ENCODE results near the gene HAUS3.

Gene HAUS3

GRCh38 chr4:2266181-2266580 lies 24.3 kb upstream of the HAUS3 start:
- Histone ChIP-seq H3K4me1 (ENCODE audit: insufficient read depth, insufficient read length) (peaks cover 52% of the 10 kb centered on the region), H3K36me3 (ENCODE audit: insufficient read depth, insufficient read length, low read length) (no peaks in the 10 kb centered on the region), H3K27me3 (ENCODE audit: insufficient read depth, insufficient read length) (peaks cover 14% of the 10 kb centered on the region), H3K9ac (ENCODE audit: insufficient read length, low read depth) (peak overlapping the region; percentile 57), H3K9me3 (ENCODE audit: insufficient read depth, low read length) (no peaks in the 10 kb centered on the region), H3K4me3 (ENCODE audit: insufficient read length, low read depth) (no peak overlapping the region)
- TF ChIP-seq YY1 (IDR thresholded peaks at IDR 0.05; ENCODE audit: insufficient read depth, insufficient read length) (no peak), ZNF274 (IDR thresholded peaks at IDR 0.05; ENCODE audit: low read depth, low read length) (no peak), SUZ12 (IDR thresholded peaks at IDR 0.05; ENCODE audit: extremely low read depth, insufficient read depth, insufficient read length) (no peak)
- no peak for DNase-seq (ENCODE audit: low read depth, low spot score)

- Histone ChIP-seq H3K9me3 (ENCODE audit: insufficient read depth, low read length) (no peaks in the 10 kb centered on the region), H3K9ac (ENCODE audit: insufficient read length, low read depth) (peak overlapping the region; percentile 15), H3K36me3 (ENCODE audit: insufficient read depth, insufficient read length, low read length) (peaks cover 1% of the 10 kb centered on the region), H3K4me1 (ENCODE audit: insufficient read depth, insufficient read length) (peaks cover 52% of the 10 kb centered on the region), H3K4me3 (ENCODE audit: insufficient read length, low read depth) (no peak overlapping the region), H3K27me3 (ENCODE audit: insufficient read depth, insufficient read length) (peaks cover 19% of the 10 kb centered on the region)
- TF ChIP-seq SUZ12 (IDR thresholded peaks at IDR 0.05; ENCODE audit: extremely low read depth, insufficient read depth, insufficient read length): no peak
- no peak for TF ChIP-seq ZNF274 (IDR thresholded peaks at IDR 0.05; ENCODE audit: low read depth, low read length)
- no peak for TF ChIP-seq YY1 (IDR thresholded peaks at IDR 0.05; ENCODE audit: insufficient read depth, insufficient read length)
- no peak for DNase-seq (ENCODE audit: low read depth, low spot score)
Observed at GRCh38 chr4:2265113-2266110, 23.5 kb upstream of the HAUS3 start.

- Histone ChIP-seq H3K27me3 (ENCODE audit: insufficient read depth, insufficient read length) (peaks cover 19% of the 10 kb centered on the region), H3K4me3 (ENCODE audit: insufficient read length, low read depth) (no peak overlapping the region), H3K36me3 (ENCODE audit: insufficient read depth, insufficient read length, low read length) (peaks cover 4% of the 10 kb centered on the region), H3K9me3 (ENCODE audit: insufficient read depth, low read length) (no peaks in the 10 kb centered on the region), H3K4me1 (ENCODE audit: insufficient read depth, insufficient read length) (peaks cover 48% of the 10 kb centered on the region), H3K9ac (ENCODE audit: insufficient read length, low read depth) (peak overlapping the region; percentile 50)
- no peak for DNase-seq (ENCODE audit: low read depth, low spot score)
- TF ChIP-seq ZNF274 (IDR thresholded peaks at IDR 0.05; ENCODE audit: low read depth, low read length) (no peak), YY1 (IDR thresholded peaks at IDR 0.05; ENCODE audit: insufficient read depth, insufficient read length) (no peak), SUZ12 (IDR thresholded peaks at IDR 0.05; ENCODE audit: extremely low read depth, insufficient read depth, insufficient read length) (no peak)
Observed at GRCh38 chr4:2264481-2265041, 22.6 kb upstream of the HAUS3 start.

GRCh38 chr4:2263926-2264321 lies 22.0 kb upstream of the HAUS3 start:
- Histone ChIP-seq H3K9ac (ENCODE audit: insufficient read length, low read depth) (peak overlapping the region; percentile 50), H3K36me3 (ENCODE audit: insufficient read depth, insufficient read length, low read length) (peaks cover 5% of the 10 kb centered on the region), H3K9me3 (ENCODE audit: insufficient read depth, low read length) (no peaks in the 10 kb centered on the region), H3K27me3 (ENCODE audit: insufficient read depth, insufficient read length) (peaks cover 19% of the 10 kb centered on the region), H3K4me3 (ENCODE audit: insufficient read length, low read depth) (no peak overlapping the region), H3K4me1 (ENCODE audit: insufficient read depth, insufficient read length) (peaks cover 43% of the 10 kb centered on the region)
- no peak for DNase-seq (ENCODE audit: low read depth, low spot score)
- no peak for TF ChIP-seq YY1 (IDR thresholded peaks at IDR 0.05; ENCODE audit: insufficient read depth, insufficient read length)
- TF ChIP-seq SUZ12 (IDR thresholded peaks at IDR 0.05; ENCODE audit: extremely low read depth, insufficient read depth, insufficient read length): no peak
- no peak for TF ChIP-seq ZNF274 (IDR thresholded peaks at IDR 0.05; ENCODE audit: low read depth, low read length)

- Histone ChIP-seq H3K4me1 (ENCODE audit: insufficient read depth, insufficient read length) (peaks cover 37% of the 10 kb centered on the region), H3K9ac (ENCODE audit: insufficient read length, low read depth) (peak overlapping the region; percentile 86), H3K9me3 (ENCODE audit: insufficient read depth, low read length) (no peaks in the 10 kb centered on the region), H3K27me3 (ENCODE audit: insufficient read depth, insufficient read length) (peaks cover 19% of the 10 kb centered on the region), H3K36me3 (ENCODE audit: insufficient read depth, insufficient read length, low read length) (peaks cover 15% of the 10 kb centered on the region), H3K4me3 (ENCODE audit: insufficient read length, low read depth) (peak overlapping the region; percentile 68)
- TF ChIP-seq SUZ12 (IDR thresholded peaks at IDR 0.05; ENCODE audit: extremely low read depth, insufficient read depth, insufficient read length) (no peak), ZNF274 (IDR thresholded peaks at IDR 0.05; ENCODE audit: low read depth, low read length) (no peak), YY1 (IDR thresholded peaks at IDR 0.05; ENCODE audit: insufficient read depth, insufficient read length) (no peak)
- DNase-seq (ENCODE audit: low read depth, low spot score): no peak
Observed at GRCh38 chr4:2262944-2263250, 21.0 kb upstream of the HAUS3 start.

GRCh38 chr4:2262145-2262943 lies 20.4 kb upstream of the HAUS3 start:
- TF ChIP-seq ZNF274 (IDR thresholded peaks at IDR 0.05; ENCODE audit: low read depth, low read length) (no peak), YY1 (IDR thresholded peaks at IDR 0.05; ENCODE audit: insufficient read depth, insufficient read length) (no peak), SUZ12 (IDR thresholded peaks at IDR 0.05; ENCODE audit: extremely low read depth, insufficient read depth, insufficient read length) (no peak)
- DNase-seq (ENCODE audit: low read depth, low spot score): peak; percentile 100
- H3K9me3 ChIP-seq (ENCODE audit: insufficient read depth, low read length): no peaks in the 10 kb centered on the region

More at GRCh38 chr4:2262145-2262943, 20.4 kb upstream of the HAUS3 start:
- Histone ChIP-seq H3K9ac (ENCODE audit: insufficient read length, low read depth) (peak overlapping the region; percentile 86), H3K27me3 (ENCODE audit: insufficient read depth, insufficient read length) (peaks cover 19% of the 10 kb centered on the region), H3K4me1 (ENCODE audit: insufficient read depth, insufficient read length) (peaks cover 34% of the 10 kb centered on the region), H3K36me3 (ENCODE audit: insufficient read depth, insufficient read length, low read length) (peaks cover 21% of the 10 kb centered on the region), H3K4me3 (ENCODE audit: insufficient read length, low read depth) (peak overlapping the region; percentile 68)

All from NT2/D1 (cell line).